ENCODE results near the gene BANP.
"Not testable (repeated sequence)": the region's sequence is repeated elsewhere in the genome, so short reads cannot be mapped to it uniquely, and the experiment has no call there.

GRCh38 chr16:88018382-88018781, 67.1 kb downstream of the BANP start:
- not testable (repeated sequence) for TF ChIP-seq CTCF (IDR thresholded peaks at IDR 0.05; ENCODE audit: low read length); EZH2 (IDR thresholded peaks at IDR 0.05; ENCODE audit: borderline replicate concordance, low read length)

Data from OCI-LY1 (cell line).